IPS-18c (cell line): ENCODE measurements around the gene BLOC1S6.

Source experiments
- H3K4me3 ChIP-seq: 2 replicates; pipeline ENCODE4 v1.7.0; 2013; ENCODE audit warnings: low read depth, mild to moderate bottlenecking, low read length, moderate library complexity; ENCODE audit not compliant: insufficient read depth
- H3K9me3 ChIP-seq: one replicate; pipeline ENCODE4 v1.6.1; 2013; ENCODE audit warnings: mild to moderate bottlenecking, low read length, moderate library complexity; ENCODE audit not compliant: control insufficient read depth, insufficient read depth

BLOC1S6 gene

DNA sequence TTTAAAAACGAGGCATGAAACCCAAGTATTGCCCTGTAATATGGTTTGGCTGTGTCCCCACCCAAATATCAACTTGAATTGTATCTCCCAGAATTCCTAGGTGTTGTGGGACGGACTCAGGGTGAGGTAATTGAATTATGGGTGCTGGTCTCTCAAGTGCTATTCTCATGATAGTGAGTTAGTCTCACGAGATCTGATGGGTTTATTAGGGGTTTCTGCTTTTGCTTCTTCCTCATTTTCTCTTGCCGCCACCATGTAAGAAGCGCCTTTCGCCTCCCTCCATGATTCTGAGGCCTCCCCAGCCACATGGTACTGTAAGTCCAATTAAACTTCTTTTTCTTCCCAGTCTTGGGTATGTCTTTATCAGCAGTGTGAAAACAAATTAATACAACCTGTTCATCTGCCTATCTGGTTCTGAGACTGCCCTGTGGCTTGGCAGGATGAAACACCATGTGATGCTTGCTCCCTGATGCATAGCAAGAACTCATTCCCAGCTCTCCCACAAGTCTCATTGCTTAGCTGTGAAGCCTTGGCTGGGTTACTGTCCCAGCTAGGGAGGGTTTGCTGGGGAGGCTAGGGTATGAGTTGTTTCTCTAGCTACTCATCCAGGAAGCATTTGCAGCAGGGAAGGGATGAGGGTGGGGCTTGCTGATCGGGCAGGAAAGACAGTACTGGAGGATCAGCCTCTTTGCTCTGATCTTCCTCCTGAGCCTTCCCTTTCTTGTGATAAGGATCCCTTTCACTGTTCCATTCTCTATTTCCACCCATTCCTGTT is 43.9 kb downstream of the BLOC1S6 start:
- Histone ChIP-seq H3K4me3 (no peak overlapping the region), H3K9me3 (peaks cover 2% of the 10 kb centered on the region)

DNA sequence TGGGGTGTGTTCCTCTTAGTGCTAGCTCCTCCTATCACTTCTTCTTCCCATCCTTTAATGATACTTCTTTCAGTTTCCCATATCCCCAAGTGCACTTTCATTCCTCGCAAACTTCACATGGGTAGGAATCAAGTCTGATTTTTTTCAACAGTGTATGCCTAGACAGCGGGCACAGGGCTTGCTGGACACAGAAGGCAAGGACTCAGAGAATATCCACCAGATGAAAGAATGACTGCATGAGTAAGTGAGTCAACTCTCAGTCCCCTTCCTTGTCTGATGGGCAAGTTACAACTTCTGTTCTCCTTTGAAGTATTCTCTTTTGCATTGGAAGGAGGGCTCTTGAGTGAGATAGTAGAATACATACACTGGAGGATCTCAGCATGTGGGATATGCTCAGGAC is 44.6 kb downstream of the BLOC1S6 start:
- Histone ChIP-seq H3K4me3 (no peak overlapping the region), H3K9me3 (peaks cover 2% of the 10 kb centered on the region)

DNA sequence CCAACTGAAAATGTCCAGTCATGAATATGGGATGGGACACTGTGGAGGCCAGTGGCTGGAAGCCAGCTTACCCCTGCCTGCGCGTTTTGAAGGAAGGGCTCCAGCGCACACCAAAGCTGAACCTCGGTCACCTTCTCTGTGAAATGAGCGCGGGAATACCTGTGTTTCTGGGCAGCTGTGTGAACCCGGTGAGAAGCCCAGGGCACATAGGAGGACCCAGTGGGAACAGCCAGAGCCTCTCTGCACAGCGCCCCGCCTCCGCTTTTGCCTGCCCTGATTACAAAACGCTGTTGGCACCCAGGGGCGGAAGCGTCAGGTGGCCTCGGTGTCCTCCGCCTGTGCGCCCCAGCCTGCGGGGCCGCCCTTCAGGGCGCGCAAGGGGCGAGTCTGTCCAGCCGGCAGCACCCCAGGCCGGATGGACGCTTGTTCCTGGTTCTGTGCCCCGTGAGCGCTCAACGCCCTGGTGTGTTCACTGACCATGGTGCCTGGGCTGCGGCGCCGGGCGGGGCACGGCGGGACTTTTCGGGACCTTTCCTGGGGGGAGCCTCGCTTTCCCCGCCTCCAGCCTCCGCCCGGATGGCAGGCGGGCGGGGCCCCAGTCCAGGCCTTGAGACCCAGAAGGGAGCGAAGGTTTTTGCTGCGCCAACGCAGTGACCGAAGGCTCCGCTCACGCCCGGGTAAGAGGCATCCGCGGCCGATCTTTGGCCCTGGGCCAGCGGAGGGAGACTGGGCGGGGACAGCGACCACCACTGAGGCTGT is 47.4 kb downstream of the BLOC1S6 start, which contains the start of gene SQOR:
TSS of gene SQOR (plus strand) at position 598 of the 759 bp plus-strand sequence. CDS start 23,895 bp downstream, outside the sequence.
- Histone ChIP-seq H3K4me3 (peak within 1 kb of the TSS; percentile 71), H3K9me3 (no peaks in the 10 kb centered on the region)

DNA sequence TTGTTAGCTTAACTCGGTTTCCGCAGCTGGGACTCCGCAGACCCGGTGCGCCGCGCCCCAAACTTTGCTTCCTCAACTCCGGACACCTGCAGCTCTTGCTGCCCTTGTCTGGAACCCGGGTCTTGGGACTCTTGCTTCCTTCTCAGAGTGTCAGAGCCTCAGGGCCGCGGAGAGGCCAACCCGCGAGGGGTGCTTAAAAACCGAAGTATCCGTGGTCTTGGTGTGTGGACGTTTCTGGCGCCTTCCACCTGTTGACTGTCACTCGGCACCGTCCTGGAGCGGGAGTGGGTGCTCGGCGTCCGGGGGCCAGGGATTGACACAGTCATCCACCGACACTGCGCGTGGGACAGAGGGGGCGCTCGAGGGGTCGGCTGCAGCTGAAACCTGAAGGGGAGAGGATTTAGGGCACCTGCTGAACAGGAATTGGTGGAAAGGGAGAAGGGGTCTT is 48.0 kb downstream of the BLOC1S6 start:
- peak overlapping the region; percentile 71 for H3K4me3 ChIP-seq
- no peaks in the 10 kb centered on the region for H3K9me3 ChIP-seq

- Histone ChIP-seq H3K4me3 (peak overlapping the region; percentile 71), H3K9me3 (no peaks in the 10 kb centered on the region)
Measured at GRCh38 chr15:45635763-45636292, 48.6 kb downstream of the BLOC1S6 start.

- Histone ChIP-seq H3K9me3 (no peaks in the 10 kb centered on the region), H3K4me3 (no peak overlapping the region)
Measured at GRCh38 chr15:45637141-45637540, 50.0 kb downstream of the BLOC1S6 start.

- Histone ChIP-seq H3K9me3 (no peaks in the 10 kb centered on the region), H3K4me3 (no peak overlapping the region)
Measured at GRCh38 chr15:45637552-45638033, 50.4 kb downstream of the BLOC1S6 start.

- no peak overlapping the region for H3K4me3 ChIP-seq
- H3K9me3 ChIP-seq = no peaks in the 10 kb centered on the region
Measured at GRCh38 chr15:45640616-45641015, 53.4 kb downstream of the BLOC1S6 start.

- H3K9me3 ChIP-seq = no peaks in the 10 kb centered on the region
- H3K4me3 ChIP-seq = no peak overlapping the region
Measured at GRCh38 chr15:45641374-45641781, 54.2 kb downstream of the BLOC1S6 start.

DNA sequence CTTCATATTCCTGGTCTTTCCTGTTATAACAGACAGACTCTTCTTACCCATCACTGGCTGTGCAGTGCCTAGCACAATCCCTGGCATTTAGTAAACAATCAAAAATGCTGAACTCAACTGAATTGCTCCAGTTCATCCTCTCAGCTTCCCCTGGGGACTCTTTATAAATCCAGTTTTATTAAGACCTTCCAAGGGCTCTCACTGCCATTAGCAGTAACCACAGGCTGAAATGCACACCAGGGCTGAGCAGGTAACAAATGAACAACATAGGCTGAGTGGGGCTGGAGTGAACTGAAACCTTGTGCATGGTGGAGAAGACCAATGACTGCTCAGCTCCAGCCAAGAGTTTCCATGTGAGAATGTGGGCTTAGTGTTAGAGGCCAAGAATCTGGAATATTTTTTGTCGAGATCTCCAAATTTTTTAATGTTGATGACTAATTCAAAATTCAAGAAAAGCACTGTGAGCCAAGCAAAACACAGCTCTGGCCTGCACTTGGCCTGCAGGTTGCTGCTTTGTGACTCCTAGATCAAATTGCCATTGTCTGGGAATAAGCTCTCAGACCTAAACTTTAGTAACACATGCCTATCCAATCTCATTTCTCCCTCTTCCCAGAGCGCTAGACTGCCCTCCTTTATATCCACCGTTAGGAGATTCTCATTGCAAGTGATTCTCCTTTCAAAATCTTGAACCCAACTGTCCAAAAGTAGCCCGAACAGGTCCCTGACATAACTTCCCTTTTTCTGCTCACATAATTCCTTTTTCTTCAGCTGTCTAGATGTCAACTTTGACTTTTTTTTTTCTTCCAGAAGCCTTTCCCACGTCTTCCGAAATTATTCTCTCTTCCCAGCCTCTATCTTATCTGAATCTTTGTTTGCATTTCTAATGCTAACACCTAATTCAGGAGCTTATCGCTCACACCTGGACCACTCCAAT is 55.1 kb downstream of the BLOC1S6 start:
- Histone ChIP-seq H3K4me3 (no peak overlapping the region), H3K9me3 (no peaks in the 10 kb centered on the region)

- Histone ChIP-seq H3K4me3 (no peak overlapping the region), H3K9me3 (no peaks in the 10 kb centered on the region)
Measured at GRCh38 chr15:45644437-45644836, 57.3 kb downstream of the BLOC1S6 start.

GRCh38 chr15:45645026-45645980 is 58.1 kb downstream of the BLOC1S6 start:
- no peak overlapping the region for H3K4me3 ChIP-seq
- no peaks in the 10 kb centered on the region for H3K9me3 ChIP-seq

GRCh38 chr15:45646220-45646619 is 59.0 kb downstream of the BLOC1S6 start:
- H3K9me3 ChIP-seq = no peaks in the 10 kb centered on the region
- H3K4me3 ChIP-seq = no peak overlapping the region

DNA sequence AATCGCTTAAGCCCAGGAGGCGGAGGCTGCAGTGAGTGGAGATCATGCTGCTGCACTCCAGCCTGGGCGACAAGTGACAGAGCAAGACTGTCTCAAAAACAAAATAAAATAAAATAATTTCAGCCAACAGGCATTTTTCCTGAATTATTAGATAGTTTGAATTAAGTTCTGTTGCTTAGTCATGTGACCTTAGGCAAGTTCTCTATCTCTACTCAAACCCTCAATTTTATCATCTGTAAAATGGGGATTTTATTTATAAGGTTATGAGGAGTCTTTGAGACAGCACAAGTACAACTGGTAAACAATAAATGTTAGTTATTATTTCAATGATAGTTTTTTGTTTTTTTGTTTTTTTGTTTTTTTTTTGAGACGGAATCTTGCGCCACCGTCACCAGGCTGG is 60.6 kb downstream of the BLOC1S6 start:
- Histone ChIP-seq H3K4me3 (no peak overlapping the region), H3K9me3 (no peaks in the 10 kb centered on the region)

DNA sequence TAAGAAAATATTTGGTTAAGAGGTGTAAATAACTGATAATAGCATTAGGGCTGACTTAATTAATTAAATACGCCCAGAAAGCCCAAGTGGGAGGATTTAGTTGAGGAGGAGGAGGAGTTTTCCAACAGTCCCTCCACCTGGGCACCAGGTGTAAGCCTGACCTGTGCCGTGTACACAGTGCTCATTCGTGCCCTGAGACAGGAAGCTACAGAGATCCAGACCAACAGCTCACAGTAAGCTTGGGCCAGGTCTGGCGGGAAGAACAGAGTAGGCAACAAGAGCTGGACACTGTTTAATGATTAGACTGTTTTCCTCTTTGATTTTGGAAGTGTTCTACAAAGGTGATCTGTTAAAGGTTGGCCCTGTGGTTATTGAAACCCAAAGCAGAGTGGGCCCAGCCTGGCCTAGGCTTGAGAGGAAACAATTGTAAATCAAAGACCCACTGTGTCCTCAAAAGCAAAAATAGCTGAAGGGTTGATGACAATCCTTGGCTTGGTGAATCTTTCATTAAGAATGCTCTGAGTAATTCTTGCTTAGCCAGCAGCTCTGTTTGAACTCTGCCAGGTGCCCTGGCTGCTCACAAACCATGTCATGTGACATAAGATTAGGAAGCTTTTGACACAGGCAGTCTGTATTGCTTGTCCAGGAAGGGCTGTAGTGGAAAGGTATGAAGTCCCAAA is 61.5 kb downstream of the BLOC1S6 start:
- H3K9me3 ChIP-seq = no peaks in the 10 kb centered on the region
- no peak overlapping the region for H3K4me3 ChIP-seq
